GM13976 (cell line): ENCODE measurements around the gene MLANA.

Experiments used
- DNase-seq: peaks from one replicate; pipeline ENCODE4 v3.0.0; 2012; ENCODE audit warnings: low spot score
- in situ Hi-C: fragments of 300-500 bp; cut with MboI; formaldehyde crosslinking; loops from one replicate; pipeline ENCODE4 v1.12.0; 2022; ENCODE audit warnings: low sequenced_read_pairs, mixed read lengths, inconsistent platforms; ENCODE audit not compliant: unreplicated experiment
- TF ChIP-seq, protein P1 (sequence below): IDR thresholded peaks from 2 replicates; pipeline ENCODE4 v1.5.1; 2012; ENCODE audit warnings: borderline replicate concordance, mild to moderate bottlenecking; ENCODE audit not compliant: insufficient read depth; ENCODE audit errors: extremely low read depth, missing control alignments, control extremely low read depth

Gene MLANA

DNA sequence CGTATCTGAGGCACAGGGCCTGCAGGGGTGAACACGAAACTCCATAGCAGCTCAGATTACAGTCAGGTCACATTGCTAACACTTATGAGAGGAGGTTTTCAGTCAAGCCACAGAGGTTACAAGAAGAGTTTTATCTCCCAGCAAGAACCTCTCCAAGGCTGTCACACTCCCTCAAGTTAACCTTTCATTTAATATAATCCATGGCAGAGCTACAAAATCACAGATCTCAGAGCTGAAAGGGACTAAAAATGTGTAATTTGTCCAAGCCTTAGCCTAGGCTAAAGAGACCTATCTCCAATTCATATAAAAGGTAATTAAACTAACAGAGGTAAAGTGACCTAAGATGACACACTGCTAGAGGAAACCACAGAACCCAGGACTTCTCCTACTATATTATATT lies 57.2 kb downstream of the MLANA start:
- DNase-seq = no peak
- TF ChIP-seq, protein P1, sequence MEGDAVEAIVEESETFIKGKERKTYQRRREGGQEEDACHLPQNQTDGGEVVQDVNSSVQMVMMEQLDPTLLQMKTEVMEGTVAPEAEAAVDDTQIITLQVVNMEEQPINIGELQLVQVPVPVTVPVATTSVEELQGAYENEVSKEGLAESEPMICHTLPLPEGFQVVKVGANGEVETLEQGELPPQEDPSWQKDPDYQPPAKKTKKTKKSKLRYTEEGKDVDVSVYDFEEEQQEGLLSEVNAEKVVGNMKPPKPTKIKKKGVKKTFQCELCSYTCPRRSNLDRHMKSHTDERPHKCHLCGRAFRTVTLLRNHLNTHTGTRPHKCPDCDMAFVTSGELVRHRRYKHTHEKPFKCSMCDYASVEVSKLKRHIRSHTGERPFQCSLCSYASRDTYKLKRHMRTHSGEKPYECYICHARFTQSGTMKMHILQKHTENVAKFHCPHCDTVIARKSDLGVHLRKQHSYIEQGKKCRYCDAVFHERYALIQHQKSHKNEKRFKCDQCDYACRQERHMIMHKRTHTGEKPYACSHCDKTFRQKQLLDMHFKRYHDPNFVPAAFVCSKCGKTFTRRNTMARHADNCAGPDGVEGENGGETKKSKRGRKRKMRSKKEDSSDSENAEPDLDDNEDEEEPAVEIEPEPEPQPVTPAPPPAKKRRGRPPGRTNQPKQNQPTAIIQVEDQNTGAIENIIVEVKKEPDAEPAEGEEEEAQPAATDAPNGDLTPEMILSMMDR = no peak
- in situ Hi-C loops = no loop called here

- in situ Hi-C loops = no loop called here
- TF ChIP-seq, protein P1 = no peak
Observed at GRCh38 chr9:5949103-5949699, 58.5 kb downstream of the MLANA start.

DNA sequence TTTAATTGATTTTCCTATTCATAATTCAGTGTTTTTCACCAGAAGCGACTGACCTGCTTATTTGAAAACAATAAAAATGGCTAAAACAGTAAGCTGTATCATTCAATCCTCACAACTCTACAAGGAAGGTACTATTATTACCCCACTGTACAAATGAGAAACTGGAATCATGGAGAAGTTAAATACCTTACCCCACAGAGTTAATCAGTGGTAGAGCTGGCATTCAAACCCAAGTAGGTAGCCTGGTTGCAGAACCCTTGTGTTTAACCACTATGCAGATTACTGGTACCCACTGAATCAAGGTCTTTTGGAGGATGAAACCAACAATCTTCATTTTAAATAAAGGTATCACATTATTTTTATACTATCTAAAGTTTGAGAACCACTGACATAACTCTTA lies 59.6 kb downstream of the MLANA start:
- in situ Hi-C loops = no loop called here
- TF ChIP-seq, protein P1 = no peak
- DNase-seq = no peak

More at GRCh38 chr9:5949103-5949699, 58.5 kb downstream of the MLANA start:
- DNase-seq = no peak

DNA sequence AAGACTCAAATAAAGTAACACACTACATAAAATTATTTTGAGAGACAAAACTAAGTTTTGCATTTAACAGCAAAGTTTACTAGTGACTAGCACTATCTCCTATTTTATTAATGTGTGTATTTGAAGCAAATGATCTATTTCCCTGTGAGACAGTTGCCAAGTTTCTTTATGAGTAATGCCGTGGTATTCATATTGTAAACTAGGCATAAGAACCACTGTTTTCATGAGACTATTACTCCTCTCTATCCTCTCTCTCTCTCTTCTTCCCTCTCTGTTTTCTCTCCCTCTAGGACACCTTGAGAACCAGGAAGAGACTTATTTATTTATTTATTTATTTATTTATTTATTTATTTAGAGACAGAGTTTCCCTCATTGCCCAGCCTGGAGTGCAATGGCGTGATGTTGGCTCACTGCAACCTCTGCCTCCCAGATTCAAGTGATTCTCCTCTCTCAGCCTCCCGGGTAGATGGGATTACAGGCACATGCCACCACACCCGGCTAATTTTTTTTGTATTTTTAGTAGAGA lies 61.1 kb downstream of the MLANA start:
- TF ChIP-seq, protein P1 = no peak
- DNase-seq = no peak
- in situ Hi-C loops = no loop called here

- TF ChIP-seq, protein P1 = no peak
- in situ Hi-C loops = no loop called here
- DNase-seq = no peak
Observed at GRCh38 chr9:5953743-5954707, 63.3 kb downstream of the MLANA start.

DNA sequence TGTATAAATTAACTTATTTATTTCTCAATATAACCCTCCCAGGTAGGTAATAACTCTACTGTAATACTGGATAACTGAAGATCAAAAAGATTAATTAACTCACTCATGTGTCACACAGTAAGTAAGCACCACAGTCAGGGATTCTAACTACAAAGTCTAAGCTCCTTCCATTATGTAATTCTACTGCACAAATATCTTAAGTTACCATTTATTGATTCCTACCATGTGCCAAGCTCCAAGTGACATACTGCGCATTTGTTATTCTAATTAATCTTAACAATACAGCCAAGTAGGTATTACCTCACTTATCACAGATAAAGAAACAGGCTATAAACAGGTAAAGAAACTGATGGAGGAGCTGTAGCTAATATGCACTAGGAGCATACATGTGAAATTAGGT lies 66.5 kb downstream of the MLANA start:
- in situ Hi-C loops = no loop called here
- DNase-seq = no peak
- TF ChIP-seq, protein P1 = no peak
